GM23248 (cell line): ENCODE measurements around the gene PRDM16. TPM values are rescaled to one million over a fixed set of nuclear protein-coding genes. Genes with fewer than 3 reads are reported as not detected.
"Not testable (repeated sequence)": the region's sequence is repeated elsewhere in the genome, so short reads cannot be mapped to it uniquely, and the experiment has no call there.

Experiments used
- DNase-seq: peaks from one replicate; pipeline ENCODE4 v3.0.0-alpha.2; 2015
- H2AFZ ChIP-seq: fragments of 200-600 bp; sonication (generic); 2 replicates; pipeline ENCODE4 v1.6.1; 2016; ENCODE audit warnings: antibody characterized with exemption
- H3F3A ChIP-seq: fragments of 200-600 bp; sonication (generic); 2 replicates; pipeline ENCODE4 v1.6.1; 2016; ENCODE audit warnings: mild to moderate bottlenecking, antibody characterized with exemption, mixed run types; ENCODE audit not compliant: insufficient read depth
- H3K27ac ChIP-seq: fragments of 200-600 bp; sonication (generic); 2 replicates; pipeline ENCODE4 v1.5.1; 2016; ENCODE audit warnings: mild to moderate bottlenecking
- H3K27me3 ChIP-seq: fragments of 200-600 bp; sonication (generic); replicated peaks from 2 replicates; pipeline ENCODE4 v1.6.1; 2016; ENCODE audit warnings: mild to moderate bottlenecking; ENCODE audit not compliant: insufficient read depth
- H3K36me3 ChIP-seq: fragments of 200-600 bp; sonication (generic); 2 replicates; pipeline ENCODE4 v1.6.1; 2016; ENCODE audit warnings: low read depth, mild to moderate bottlenecking
- H3K4me1 ChIP-seq: fragments of 200-600 bp; sonication (generic); 2 replicates; pipeline ENCODE4 v1.6.1; 2016; ENCODE audit warnings: mild to moderate bottlenecking; ENCODE audit not compliant: insufficient read depth
- H3K4me2 ChIP-seq: fragments of 200-600 bp; sonication (generic); one replicate; pipeline ENCODE4 v1.6.1; 2016; ENCODE audit warnings: mild to moderate bottlenecking; ENCODE audit not compliant: unreplicated experiment
- H3K4me3 ChIP-seq: fragments of 200-600 bp; sonication (generic); 2 replicates; pipeline ENCODE4 v1.5.1; 2016; ENCODE audit warnings: mild to moderate bottlenecking
- H3K79me2 ChIP-seq: fragments of 200-600 bp; sonication (generic); 2 replicates; pipeline ENCODE4 v1.6.1; 2016; ENCODE audit warnings: mild to moderate bottlenecking; ENCODE audit not compliant: insufficient read depth
- H3K9ac ChIP-seq: fragments of 200-600 bp; sonication (generic); 2 replicates; pipeline ENCODE4 v1.6.1; 2016; ENCODE audit warnings: mild to moderate bottlenecking
- H3K9me2 ChIP-seq: fragments of 200-600 bp; sonication (generic); 2 replicates; pipeline ENCODE4 v1.6.1; 2016; ENCODE audit warnings: mixed run types, mild to moderate bottlenecking, moderate library complexity; ENCODE audit not compliant: insufficient read depth
- H3K9me3 ChIP-seq: fragments of 200-600 bp; sonication (generic); one replicate; pipeline ENCODE4 v1.6.1; 2017; ENCODE audit warnings: low read depth
- H4K20me1 ChIP-seq: fragments of 200-600 bp; sonication (generic); 2 replicates; pipeline ENCODE4 v1.6.0; 2016; ENCODE audit not compliant: insufficient read depth
- EZH2 ChIP-seq: fragments of 200-600 bp; sonication (generic); IDR thresholded peaks from 2 replicates; pipeline ENCODE4 v1.6.1; 2018; ENCODE audit warnings: antibody characterized with exemption, mild to moderate bottlenecking; ENCODE audit not compliant: insufficient read depth, poor library complexity, severe bottlenecking
- EZH2phosphoT487 ChIP-seq: fragments of 200-600 bp; sonication (generic); IDR thresholded peaks from 2 replicates; pipeline ENCODE4 v1.6.1; 2018; ENCODE audit warnings: antibody characterized with exemption, moderate library complexity, mild to moderate bottlenecking, low read depth; ENCODE audit not compliant: insufficient read depth
- WGBS, 2 experiments: methylation state at CpG; one replicate each; pipeline ENCODE4 v1.1.6; 2015 to 2017; ENCODE audit warnings: low lambda C conversion rate in 2 of 2, low coverage in 1 of 2; ENCODE audit errors: missing lambda C conversion rate in 2 of 2; 5-methylcytosine and 5-hydroxymethylcytosine counted together
- in situ Hi-C: fragments of 300-500 bp; cut with MboI; formaldehyde crosslinking; loops from 2 replicates; pipeline ENCODE4 v1.15.0; 2020
- polyA plus RNA-seq: library from polyadenylated mRNA; unstranded; fragments of >200 nt; fragmentation: Nextera tagmentation; extraction: Ambion mirVana; gene quantifications from 2 replicates; pipeline ENCODE4 v1.2.1, GENCODE V29; 2016
- total RNA-seq: library from RNA; depleted of rRNA; stranded (reverse); fragments of >200 nt; shearing (Covaris generic); gene quantifications from 2 replicates; pipeline ENCODE4 v1.2.3, GENCODE V29; 2014

Gene PRDM16
- total and polyA plus RNA-seq, 2 experiments from 2014 or later = 0.18 TPM; not detected in 1

DNA sequence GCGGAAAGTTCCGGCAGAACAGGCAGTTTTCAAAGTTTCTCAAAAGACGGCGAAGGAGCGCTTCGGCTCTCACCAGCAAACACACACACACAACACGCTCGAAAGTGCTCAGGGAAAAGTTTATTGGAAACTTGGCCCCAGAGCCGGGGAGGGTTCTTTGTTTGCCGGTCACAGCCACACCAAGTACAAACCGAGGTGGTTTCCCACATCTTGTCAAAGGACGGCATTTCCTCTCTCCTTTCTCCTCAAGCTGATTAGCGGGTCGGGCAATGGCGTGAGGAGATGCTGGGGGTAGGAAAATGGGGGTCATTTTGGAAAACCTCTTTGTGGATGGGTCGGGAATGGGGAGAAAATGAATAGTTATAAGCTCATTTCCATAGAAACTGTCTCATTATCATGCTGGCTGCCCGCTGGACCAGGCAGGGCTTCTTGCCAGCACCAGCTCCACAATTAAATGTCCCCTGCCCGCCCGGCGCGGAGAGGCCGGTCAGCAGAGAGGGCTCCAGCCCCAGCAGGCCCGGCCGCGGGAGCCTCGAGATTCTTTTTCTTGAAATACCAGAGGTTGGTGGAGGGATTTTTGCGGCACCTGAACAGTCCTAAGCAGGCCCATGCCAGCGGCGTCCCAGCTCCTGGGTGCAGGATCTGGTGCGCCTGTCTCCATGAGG is 92.3 kb downstream of the PRDM16 start:
- H3K36me3 ChIP-seq = no peaks in the 10 kb centered on the region
- H3K9me3 ChIP-seq = no peaks in the 10 kb centered on the region
- in situ Hi-C loops = no loop called here
- no peaks in the 10 kb centered on the region for H3K4me1 ChIP-seq
- no peak overlapping the region for H3K27ac ChIP-seq
- no peak overlapping the region for H3K4me3 ChIP-seq
- no peaks in the 10 kb centered on the region for H3K9me2 ChIP-seq
- peaks cover 13% of the 10 kb centered on the region for H3K27me3 ChIP-seq
- H3K4me2 ChIP-seq = no peak overlapping the region
- no peaks in the 10 kb centered on the region for H3F3A ChIP-seq
- TF ChIP-seq EZH2 = no peak
- no peak for TF ChIP-seq EZH2phosphoT487
- no peaks in the 10 kb centered on the region for H4K20me1 ChIP-seq
- WGBS, 2 experiments = 46 to 49% methylated on average over 30 of the region's 30 CpGs
- no peak overlapping the region for H2AFZ ChIP-seq
- no peak overlapping the region for H3K9ac ChIP-seq
- H3K79me2 ChIP-seq = no peaks in the 10 kb centered on the region
- no peak for DNase-seq

DNA sequence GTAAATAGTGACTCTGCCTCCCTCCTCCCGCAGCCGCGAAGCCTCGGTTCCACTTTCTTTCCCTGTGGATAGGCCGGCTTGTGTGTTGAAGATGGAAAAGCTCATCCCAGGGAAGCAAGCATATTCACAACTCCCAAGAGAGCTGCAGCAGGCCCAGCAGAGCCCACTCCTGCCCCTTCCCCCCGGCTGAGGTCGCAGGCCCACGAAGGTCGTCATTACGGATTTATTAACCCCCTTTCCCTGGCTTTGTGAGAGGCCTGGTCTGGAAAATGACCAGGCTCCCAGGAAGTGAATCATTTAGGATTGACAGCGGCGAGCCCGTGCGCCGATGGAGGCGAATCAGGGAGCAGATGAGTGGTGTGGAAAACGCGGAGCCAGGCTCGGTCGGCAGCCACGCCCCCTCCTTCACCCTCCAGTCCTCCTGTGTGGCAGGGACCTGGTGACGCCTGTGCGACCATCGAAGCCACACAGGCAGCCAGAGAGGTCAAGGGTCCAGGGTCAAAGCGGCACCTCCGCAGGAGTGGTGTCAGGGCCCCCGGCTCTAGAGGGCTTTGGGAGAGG is 93.4 kb downstream of the PRDM16 start:
- no peak overlapping the region for H3K9ac ChIP-seq
- in situ Hi-C loops = no loop called here
- H3F3A ChIP-seq = no peaks in the 10 kb centered on the region
- DNase-seq = no peak
- no peaks in the 10 kb centered on the region for H4K20me1 ChIP-seq
- H3K9me3 ChIP-seq = no peaks in the 10 kb centered on the region
- no peaks in the 10 kb centered on the region for H3K36me3 ChIP-seq
- H3K27ac ChIP-seq = no peak overlapping the region
- H3K9me2 ChIP-seq = no peaks in the 10 kb centered on the region
- no peak for TF ChIP-seq EZH2
- TF ChIP-seq EZH2phosphoT487 = no peak
- no peak overlapping the region for H3K4me3 ChIP-seq
- H2AFZ ChIP-seq = no peak overlapping the region
- no peaks in the 10 kb centered on the region for H3K79me2 ChIP-seq
- peaks cover 11% of the 10 kb centered on the region for H3K27me3 ChIP-seq
- no peak overlapping the region for H3K4me2 ChIP-seq
- no peaks in the 10 kb centered on the region for H3K4me1 ChIP-seq
- WGBS, 2 experiments = 28 to 31% methylated on average over 25 to 27 of the region's 27 CpGs

DNA sequence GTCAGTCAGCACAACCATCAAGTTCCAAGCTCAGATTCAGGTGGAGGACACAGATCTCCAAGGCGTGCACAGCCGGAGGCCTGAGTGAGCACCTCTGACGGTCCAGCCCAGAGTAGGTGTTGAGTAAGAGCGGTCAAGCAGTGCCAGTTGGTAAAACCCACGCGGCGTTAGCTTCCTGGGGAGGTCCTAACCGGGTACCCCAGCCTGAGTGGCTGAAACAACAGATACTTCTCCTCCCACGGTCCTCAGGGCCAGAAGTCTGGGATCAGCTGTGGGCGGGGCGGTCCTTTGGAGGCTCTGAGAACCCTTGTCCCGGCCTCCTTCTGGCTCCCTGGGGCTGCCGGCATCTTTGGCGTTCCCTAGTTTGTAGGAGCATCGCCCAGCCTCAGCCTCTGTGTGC is 94.4 kb downstream of the PRDM16 start:
- H3K27ac ChIP-seq = no peak overlapping the region
- 71 to 72% methylated on average over 11 to 15 of the region's 15 CpGs for WGBS, 2 experiments
- H3K79me2 ChIP-seq = no peaks in the 10 kb centered on the region
- peaks cover 11% of the 10 kb centered on the region for H3K27me3 ChIP-seq
- no peak for DNase-seq
- H3K4me1 ChIP-seq = no peaks in the 10 kb centered on the region
- H2AFZ ChIP-seq = no peak overlapping the region
- no peaks in the 10 kb centered on the region for H4K20me1 ChIP-seq
- no peak for TF ChIP-seq EZH2phosphoT487
- no peak for TF ChIP-seq EZH2
- no peaks in the 10 kb centered on the region for H3K9me3 ChIP-seq
- H3K9ac ChIP-seq = no peak overlapping the region
- H3K9me2 ChIP-seq = no peaks in the 10 kb centered on the region
- in situ Hi-C loops = no loop called here
- H3F3A ChIP-seq = no peaks in the 10 kb centered on the region
- H3K4me2 ChIP-seq = no peak overlapping the region
- H3K4me3 ChIP-seq = no peak overlapping the region
- H3K36me3 ChIP-seq = no peaks in the 10 kb centered on the region

DNA sequence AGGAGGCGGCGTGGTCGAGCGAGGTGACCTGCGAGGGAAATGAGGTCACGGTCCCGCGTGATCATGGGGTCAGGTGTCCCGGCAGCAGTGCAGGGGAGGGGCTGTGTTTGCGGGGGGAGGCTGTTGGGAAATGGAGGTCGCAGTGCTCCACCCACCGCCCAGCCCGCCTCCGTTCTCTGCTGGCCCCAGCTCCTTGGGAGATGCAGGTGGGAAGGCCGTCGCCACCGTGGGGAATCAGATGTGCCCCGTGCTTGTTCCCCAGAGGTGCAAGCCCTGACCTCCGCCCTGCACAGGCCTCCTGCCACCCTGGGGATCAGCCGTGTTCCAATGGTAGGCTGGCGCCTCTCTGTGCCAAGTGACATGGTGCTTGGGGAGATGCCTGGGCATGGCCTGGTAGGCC is 95.7 kb downstream of the PRDM16 start:
- Histone ChIP-seq H3K9me3 (no peaks in the 10 kb centered on the region), H3K4me3 (no peak overlapping the region)

DNA sequence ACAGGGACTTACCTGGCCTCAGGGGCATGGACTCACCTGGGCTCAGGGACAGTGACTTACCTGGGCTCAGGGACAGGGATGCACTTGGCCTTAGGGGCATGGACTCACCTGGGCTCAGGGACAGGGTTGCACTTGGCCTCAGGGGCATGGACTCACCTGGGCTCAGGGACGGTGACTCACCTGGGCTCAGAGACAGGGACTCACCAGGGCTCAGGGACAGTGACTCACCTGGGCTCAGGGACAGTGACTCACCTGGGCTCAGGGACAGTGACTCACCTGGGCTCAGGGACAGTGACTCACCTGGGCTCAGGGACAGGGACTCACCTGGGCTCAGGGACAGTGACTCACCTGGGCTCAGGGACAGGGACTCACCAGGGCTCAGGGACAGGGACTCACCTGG is 96.2 kb downstream of the PRDM16 start:
- H3K4me1 ChIP-seq, H3K9ac ChIP-seq, H3K79me2 ChIP-seq, DNase-seq, H3K9me3 ChIP-seq, H2AFZ ChIP-seq, H3K4me2 ChIP-seq, H3K36me3 ChIP-seq, H3K4me3 ChIP-seq, H3K9me2 ChIP-seq, H4K20me1 ChIP-seq, in situ Hi-C loops, H3F3A ChIP-seq, H3K27ac ChIP-seq: not testable (repeated sequence)
- H3K27me3 ChIP-seq = peaks cover 11% of the 10 kb centered on the region
- WGBS, 2 experiments = 89% methylated on average over 1 of the region's 1 CpG; no CpG with 5 or more reads in 1 of the 2 experiments

More for the DNA sequence above, 95.7 kb downstream of the PRDM16 start:
- H3K27me3 ChIP-seq = peaks cover 11% of the 10 kb centered on the region
- H2AFZ ChIP-seq = no peak overlapping the region
- H3F3A ChIP-seq = no peaks in the 10 kb centered on the region
- no peaks in the 10 kb centered on the region for H4K20me1 ChIP-seq
- no peaks in the 10 kb centered on the region for H3K9me2 ChIP-seq
- no peaks in the 10 kb centered on the region for H3K4me1 ChIP-seq
- WGBS, 2 experiments = 41 to 58% methylated on average over 21 of the region's 21 CpGs
- H3K36me3 ChIP-seq = no peaks in the 10 kb centered on the region
- no peaks in the 10 kb centered on the region for H3K79me2 ChIP-seq
- in situ Hi-C loops = no loop called here
- no peak for TF ChIP-seq EZH2
- no peak for DNase-seq
- H3K9ac ChIP-seq = no peak overlapping the region
- H3K4me2 ChIP-seq = no peak overlapping the region
- no peak overlapping the region for H3K27ac ChIP-seq
